GM18909 (cell line): ENCODE data around the gene PDCD1.
"Not testable (repeated sequence)": the region's sequence is repeated elsewhere in the genome, so short reads cannot be mapped to it uniquely, and the experiment has no call there.

Source experiments
- ATAC-seq: cut with Tn5 transposase; IDR thresholded peaks from one replicate; pipeline ENCODE4 v1.9.1; 2021; ENCODE audit warnings: mild to moderate bottlenecking; ENCODE audit not compliant: unreplicated experiment, poor library complexity

PDCD1 gene

GRCh38 chr2:241841181-241842066 is 17.3 kb downstream of the PDCD1 start:
- no peak for ATAC-seq

GRCh38 chr2:241837197-241837965 is 21.3 kb downstream of the PDCD1 start:
- ATAC-seq, result no peak

DNA sequence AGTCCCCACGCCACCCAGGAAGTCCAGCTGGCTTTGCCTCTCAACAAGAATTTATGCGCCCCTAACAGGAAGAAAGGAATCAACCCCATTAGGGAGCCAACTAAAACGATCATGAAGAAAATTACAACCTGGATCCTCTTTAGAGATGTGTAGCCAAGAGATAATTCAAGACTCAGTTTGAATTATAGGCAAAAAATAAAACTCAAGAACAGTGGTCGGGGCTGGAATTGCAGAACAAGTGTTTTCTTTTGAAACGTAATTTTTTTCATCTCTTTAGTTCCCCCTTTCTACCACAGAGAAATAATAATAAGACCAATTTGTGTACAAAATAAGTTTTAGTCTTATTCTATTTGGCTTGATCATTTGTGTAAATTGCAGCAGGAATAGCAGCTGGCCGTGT is 22.4 kb downstream of the PDCD1 start:
- no peak for ATAC-seq

DNA sequence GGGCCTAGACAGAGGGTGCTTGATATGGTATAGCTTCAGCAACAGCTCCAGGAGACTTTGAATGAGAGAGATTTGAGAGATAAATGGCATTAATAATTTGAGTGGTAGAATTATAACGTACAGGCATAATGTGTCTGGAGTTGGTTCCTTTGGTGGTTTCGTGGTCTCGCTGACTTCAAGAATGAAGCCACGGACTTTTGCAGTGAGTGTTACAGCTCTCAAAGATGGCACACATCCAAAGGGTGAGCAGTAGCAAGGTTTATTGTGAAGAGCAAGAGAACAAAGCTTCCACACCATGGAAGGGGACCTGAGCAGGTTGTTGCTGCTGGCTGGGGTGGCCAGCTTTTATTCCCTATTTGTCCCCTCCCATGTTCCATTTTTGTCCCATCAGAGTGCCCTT is 23.1 kb downstream of the PDCD1 start:
- ATAC-seq, result no peak

DNA sequence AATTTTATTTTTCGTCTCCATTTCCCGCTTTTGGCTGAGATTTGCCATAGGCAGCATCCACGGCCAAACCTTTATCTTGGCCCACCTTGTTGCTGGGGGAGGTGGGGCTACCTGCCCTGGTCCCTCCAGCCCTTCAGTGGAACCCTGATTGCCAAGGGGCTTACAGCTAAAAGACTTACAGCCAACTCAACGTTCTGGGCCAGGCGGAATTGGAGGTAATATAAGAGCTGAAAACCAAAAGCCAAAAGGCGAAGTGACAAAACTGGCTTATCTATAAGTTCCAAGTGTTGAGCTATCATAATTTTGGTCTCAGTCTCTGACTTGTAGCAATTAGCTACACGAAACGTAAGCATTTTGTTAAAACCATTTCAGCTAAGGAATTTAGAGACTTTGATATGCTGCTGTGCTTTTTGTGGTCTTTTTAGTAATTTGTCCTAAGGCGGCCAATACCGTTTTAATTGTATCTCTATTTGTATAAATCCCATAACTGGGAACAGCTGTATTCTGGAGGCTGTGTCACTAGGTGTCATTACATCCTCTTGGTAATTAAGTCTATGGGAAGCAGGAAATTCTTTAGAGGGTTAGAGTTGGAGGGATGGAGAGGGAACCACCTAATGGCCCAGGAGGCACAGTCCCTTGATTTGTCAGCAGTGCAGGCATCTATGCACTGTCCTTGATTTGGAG is 24.0 kb downstream of the PDCD1 start:
- no peak for ATAC-seq

GRCh38 chr2:241833756-241834526 is 24.8 kb downstream of the PDCD1 start:
- ATAC-seq, result not testable (repeated sequence)

DNA sequence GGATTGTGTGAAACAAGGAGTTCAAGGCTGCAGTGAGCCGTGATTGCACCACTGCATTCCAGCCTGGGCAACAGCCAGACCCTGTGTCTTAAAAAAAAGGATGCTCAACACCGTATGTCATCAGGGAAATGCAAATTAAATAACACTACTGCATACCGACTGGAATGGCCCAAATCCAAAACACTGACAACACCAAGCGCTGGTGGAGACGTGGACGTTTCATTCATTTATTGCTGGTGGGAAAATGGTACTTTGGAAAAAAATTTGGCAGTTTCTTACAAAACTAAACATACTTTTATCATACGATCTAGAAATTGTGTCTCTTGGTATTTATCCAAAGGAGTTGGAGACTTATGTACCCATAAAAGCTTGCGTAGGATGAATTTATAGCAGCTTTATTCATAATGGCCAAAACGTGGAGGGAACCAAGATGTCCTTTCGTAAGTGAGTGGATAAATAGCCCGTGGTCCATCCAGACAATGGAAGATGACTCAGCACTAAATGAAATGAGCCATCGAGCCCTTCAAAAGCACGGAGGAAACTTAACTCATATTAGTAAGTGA is 25.5 kb downstream of the PDCD1 start:
- ATAC-seq, result no peak

- ATAC-seq, result no peak
These were observed 31.3 kb downstream of the PDCD1 start for GRCh38 chr2:241827394-241827793.

- not testable (repeated sequence) for ATAC-seq
These were observed 34.9 kb downstream of the PDCD1 start for GRCh38 chr2:241823531-241824437.

DNA sequence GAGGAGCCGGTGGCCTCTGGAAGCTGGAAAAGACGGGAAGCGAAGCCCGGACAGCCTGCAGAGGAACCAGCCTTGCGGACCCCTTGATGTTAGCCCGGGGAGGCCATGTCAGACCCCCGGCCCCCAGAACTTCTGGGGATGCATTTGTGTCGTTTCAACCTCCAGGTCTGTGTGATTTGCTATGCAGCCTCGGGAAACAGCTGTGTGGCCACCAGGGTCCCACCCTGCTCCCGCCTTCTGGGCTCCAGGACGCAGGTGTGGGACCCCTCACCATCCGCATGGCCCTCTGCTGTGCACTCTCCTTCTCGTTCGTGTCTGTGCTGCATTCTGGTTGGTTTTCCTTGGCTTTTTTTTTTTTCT is 36.5 kb downstream of the PDCD1 start:
- no peak for ATAC-seq

- ATAC-seq, result no peak
These were observed 37.0 kb downstream of the PDCD1 start for GRCh38 chr2:241821460-241822263.

- no peak for ATAC-seq
These were observed 37.9 kb downstream of the PDCD1 start for GRCh38 chr2:241820625-241821384.

DNA sequence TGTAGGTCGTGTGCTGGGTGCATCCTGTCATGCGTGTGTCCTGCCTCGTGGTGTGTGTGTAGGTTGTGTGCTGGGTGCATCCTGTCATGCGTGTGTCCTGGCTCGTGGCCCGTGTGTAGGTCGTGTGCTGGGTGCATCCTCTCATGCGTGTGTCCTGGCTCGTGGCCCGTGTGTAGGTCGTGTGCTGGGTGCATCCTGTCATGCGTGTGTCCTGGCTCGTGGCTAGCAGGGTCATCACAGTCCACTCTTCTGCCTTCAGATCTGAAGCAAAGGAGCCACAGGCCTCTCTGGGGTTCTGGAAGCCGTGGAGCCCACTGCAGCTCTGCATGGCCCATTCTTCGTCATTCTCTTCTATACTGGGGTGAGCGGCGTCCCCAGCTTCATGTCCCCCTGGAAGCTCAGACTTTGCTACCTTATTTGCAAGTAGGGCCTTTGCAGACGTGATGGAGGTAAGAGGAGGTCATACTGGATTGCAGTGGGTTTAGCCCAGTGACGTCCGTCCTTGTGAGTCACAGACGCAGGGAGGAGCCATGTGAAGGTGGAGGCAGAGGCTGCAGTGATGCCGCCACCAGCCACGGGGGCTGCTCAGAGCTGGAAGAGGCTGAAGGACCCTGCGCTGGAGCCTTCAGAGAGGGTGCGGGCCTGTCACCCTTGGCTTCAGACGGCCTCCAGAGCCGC is 38.6 kb downstream of the PDCD1 start:
- ATAC-seq, result not testable (repeated sequence)

- no peak for ATAC-seq
These were observed 39.8 kb downstream of the PDCD1 start for GRCh38 chr2:241818943-241819270.

DNA sequence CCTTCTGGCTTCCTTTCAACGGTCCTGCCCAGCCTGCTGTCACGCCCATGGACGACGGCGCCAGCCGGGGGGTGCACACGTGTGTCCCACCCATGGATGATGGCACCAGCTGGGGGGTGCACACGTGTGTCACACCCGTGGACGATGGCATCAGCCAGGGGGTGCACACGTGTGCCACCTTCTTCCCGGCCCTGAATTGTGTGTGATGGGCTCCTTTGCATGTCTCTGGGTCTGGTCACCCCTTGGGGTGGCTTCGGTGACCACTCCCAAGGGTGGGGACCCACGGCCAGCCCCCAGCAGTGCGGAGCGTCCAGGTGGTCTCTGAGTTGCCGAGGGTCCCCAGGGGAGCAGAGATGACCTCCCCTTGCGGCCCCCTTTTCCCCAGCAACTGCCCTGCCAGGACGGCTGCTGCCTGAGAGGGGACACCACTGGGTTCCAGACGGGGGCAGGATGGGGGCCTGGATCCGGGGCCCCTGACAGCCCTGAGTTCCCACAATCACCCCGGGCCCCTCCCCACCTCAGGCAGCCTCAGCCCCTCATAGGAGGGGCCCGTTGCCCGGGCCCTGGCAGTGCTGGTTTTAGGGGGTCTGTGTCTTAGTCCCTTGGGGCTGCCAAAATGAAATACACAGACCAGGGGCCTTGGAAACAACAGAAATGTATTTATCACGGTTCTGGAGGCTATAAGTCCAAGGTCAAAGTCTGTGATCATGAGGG is 40.3 kb downstream of the PDCD1 start:
- ATAC-seq, result no peak

DNA sequence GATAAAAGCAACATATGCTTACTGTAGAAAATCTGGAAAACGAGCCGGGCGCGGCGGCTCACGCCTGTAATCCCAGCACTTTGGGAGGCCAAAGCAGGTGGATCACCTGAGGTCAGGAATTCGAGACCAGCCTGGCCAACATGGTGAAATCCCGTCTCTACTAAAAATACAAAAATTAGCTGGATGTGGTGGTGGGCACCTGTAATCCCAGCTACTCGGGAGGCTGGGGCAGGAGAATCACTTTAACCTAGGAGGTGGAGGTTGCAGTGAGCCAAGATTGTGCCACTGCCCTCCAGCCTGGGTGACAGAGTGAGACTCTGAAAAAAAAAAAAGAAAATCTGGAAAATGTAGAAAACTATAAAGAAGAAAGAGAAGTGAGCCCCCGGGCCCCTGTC is 40.9 kb downstream of the PDCD1 start:
- ATAC-seq, result not testable (repeated sequence)
